Kidney (tissue), 14 donors: Measurements from ENCODE around the gene NNAT. TPM values are rescaled to one million over a fixed set of nuclear protein-coding genes. Genes with fewer than 3 reads are reported as not detected.

Experiments used
- DNase-seq, 5 donors: peaks; one replicate each; pipeline ENCODE4 v3.0.0-alpha.2; 2013 to 2020
- FAIRE-seq: peaks from 2 replicates; lab custom pipeline; 2012; peaks lifted over from hg19 to GRCh38; lab: Jason Lieb, UNC
- H3K27ac ChIP-seq, 2 donors: one replicate each; pipeline ENCODE4 v1.7.0; 2013; ENCODE audit warnings: low read depth in 2 of 2, low read length in 2 of 2, inconsistent platforms in 1 of 2
- H3K27me3 ChIP-seq: one replicate; pipeline ENCODE4 v1.7.1; 2013; ENCODE audit warnings: low read length, inconsistent platforms; ENCODE audit not compliant: control insufficient read depth, insufficient read depth
- H3K36me3 ChIP-seq, 3 donors: one replicate each; pipeline versions ENCODE4 v1.7.0 to v1.7.1; 2013; ENCODE audit warnings: low read length in 3 of 3, control low read depth in 1 of 3, inconsistent platforms in 1 of 3; ENCODE audit not compliant: insufficient read depth in 3 of 3, control insufficient read depth in 2 of 3
- H3K4me1 ChIP-seq, 3 donors: one replicate each; pipeline versions ENCODE4 v1.7.0 to v1.7.1; 2013; ENCODE audit warnings: low read length in 3 of 3, inconsistent platforms in 1 of 3, low read depth in 1 of 3; ENCODE audit not compliant: control insufficient read depth in 2 of 3, insufficient read depth in 2 of 3
- H3K4me3 ChIP-seq, 3 donors: one replicate each; pipeline versions ENCODE4 v1.7.0 to v1.8.1; 2013; ENCODE audit warnings: low read length in 3 of 3, control low read depth in 1 of 3, inconsistent platforms in 1 of 3
- H3K9ac ChIP-seq, 3 donors: one replicate each; pipeline versions ENCODE4 v1.7.0 to v1.7.1; 2013; ENCODE audit warnings: low read length in 3 of 3, control low read depth in 1 of 3, inconsistent platforms in 1 of 3
- H3K9me3 ChIP-seq, 3 donors: one replicate each; pipeline versions ENCODE4 v1.7.0 to v1.7.1; 2013; ENCODE audit warnings: low read length in 3 of 3, control low read depth in 1 of 3, inconsistent platforms in 1 of 3; ENCODE audit not compliant: control insufficient read depth in 2 of 3, insufficient read depth in 1 of 3
- intact Hi-C: fragments of 100-400 bp; cut with DNase I; formaldehyde crosslinking; loops from one replicate; pipeline ENCODE4 v1.11.1; 2022
- polyA plus RNA-seq: library from polyadenylated mRNA; stranded (reverse); fragments of 350-450 nt; fragmentation: Illumina TruSeq; extraction: RNeasy Lipid Tissue Mini Kit (QIAGEN cat#74804); gene quantifications from one replicate; pipeline ENCODE4 v1.2.3, GENCODE V29; 2014; ENCODE audit warnings: low read depth, low replicate concordance; ENCODE audit not compliant: insufficient read depth
- total RNA-seq: library from RNA; stranded (reverse); fragmentation: NEBNext Ultra II Directional; extraction: Animal tissue kit (Norgen Biotek cat#: 25700); gene quantifications from one replicate; pipeline ENCODE4 v1.2.1, GENCODE V29; 2021
- TF ChIP-seq, protein P1 (sequence below): IDR thresholded peaks from 3 replicates; pipeline ENCODE4 v1.5.1; 2012; ENCODE audit warnings: mild to moderate bottlenecking, moderate library complexity, borderline replicate concordance; ENCODE audit not compliant: insufficient read depth; ENCODE audit errors: extremely low read depth
- donor health status: control.
- donor health status: control.
- donor health status: control.
- donor health status: control.
- donor health status: control.
- donor health status: DM: yes; HTN: yes; CAD: no.
- donor health status: Normal renal cell carcinoma (clear cell type).

The NNAT gene
- total and polyA plus RNA-seq, 2 donors from 2014 or later: 0.25 TPM; not detected in 1

DNA sequence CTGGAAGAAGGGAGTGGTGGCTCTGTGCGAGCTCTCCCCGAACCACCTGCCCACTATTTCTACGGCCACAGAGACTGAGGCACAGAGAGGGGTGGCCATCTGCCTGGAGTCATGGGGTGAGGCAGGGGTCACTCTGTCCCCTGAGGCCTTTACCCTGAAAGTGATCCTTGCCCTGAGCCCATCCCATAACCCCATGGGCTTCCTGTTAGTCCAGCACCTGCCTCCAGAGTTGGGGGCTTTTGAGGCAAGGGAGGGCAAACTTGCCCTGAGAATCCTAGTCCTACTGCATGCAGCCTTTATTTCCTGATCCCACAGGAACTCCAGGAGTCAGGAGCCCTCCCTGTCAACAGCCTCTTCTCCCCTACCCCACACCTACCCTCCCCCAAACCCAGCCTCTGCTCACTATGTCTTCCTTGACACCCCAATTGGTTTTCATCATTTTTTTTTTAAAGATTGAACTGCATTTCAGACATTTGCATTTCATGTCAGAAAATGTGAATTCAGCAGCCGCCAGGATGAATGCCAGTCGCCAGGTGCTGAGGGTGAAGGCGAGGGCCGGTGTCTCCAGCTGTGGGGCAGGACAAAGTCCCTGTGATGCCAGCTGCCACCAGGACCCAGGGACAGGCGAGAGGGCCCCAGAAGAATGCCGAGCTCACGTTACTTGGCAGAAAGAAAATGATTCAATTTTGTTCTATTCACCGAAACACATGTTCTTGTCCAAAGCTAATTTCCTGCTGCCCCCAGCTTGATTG is 47.6 kb upstream of the NNAT start:
- no peaks in the 10 kb centered on the region for H3K36me3 ChIP-seq
- H3K9ac ChIP-seq: no peak overlapping the region
- DNase-seq (no peak), FAIRE-seq (no peak)
- H3K4me3 ChIP-seq: no peak overlapping the region
- peaks cover 0 to 2% (median 0%) of the 10 kb centered on the region in 3 donors for H3K4me1 ChIP-seq
- TF ChIP-seq, protein P1, sequence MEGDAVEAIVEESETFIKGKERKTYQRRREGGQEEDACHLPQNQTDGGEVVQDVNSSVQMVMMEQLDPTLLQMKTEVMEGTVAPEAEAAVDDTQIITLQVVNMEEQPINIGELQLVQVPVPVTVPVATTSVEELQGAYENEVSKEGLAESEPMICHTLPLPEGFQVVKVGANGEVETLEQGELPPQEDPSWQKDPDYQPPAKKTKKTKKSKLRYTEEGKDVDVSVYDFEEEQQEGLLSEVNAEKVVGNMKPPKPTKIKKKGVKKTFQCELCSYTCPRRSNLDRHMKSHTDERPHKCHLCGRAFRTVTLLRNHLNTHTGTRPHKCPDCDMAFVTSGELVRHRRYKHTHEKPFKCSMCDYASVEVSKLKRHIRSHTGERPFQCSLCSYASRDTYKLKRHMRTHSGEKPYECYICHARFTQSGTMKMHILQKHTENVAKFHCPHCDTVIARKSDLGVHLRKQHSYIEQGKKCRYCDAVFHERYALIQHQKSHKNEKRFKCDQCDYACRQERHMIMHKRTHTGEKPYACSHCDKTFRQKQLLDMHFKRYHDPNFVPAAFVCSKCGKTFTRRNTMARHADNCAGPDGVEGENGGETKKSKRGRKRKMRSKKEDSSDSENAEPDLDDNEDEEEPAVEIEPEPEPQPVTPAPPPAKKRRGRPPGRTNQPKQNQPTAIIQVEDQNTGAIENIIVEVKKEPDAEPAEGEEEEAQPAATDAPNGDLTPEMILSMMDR: no peak
- no peak overlapping the region for H3K27ac ChIP-seq
- intact Hi-C loops: no loop called here
- H3K9me3 ChIP-seq: no peaks in the 10 kb centered on the region
- no peaks in the 10 kb centered on the region for H3K27me3 ChIP-seq

DNA sequence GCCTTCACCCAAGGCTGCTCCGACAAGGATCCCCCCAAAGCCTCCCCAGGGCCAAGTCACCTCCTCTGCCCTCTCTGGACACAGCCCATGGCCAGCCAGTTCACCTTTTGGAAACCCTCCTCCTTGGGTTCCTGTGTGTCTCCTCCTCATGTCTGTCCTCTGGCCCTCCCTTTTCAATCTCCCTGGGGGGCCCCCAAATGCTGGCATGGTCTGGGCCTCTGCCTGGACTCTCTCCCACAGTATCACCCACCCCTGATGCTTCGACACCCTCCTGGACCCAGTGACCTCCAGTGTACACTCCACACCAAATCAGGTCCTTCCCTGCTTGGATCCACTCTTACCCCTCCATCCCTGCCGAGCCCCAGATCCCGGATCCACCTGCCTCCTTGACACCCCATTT is 46.7 kb upstream of the NNAT start:
- FAIRE-seq: no peak

DNA sequence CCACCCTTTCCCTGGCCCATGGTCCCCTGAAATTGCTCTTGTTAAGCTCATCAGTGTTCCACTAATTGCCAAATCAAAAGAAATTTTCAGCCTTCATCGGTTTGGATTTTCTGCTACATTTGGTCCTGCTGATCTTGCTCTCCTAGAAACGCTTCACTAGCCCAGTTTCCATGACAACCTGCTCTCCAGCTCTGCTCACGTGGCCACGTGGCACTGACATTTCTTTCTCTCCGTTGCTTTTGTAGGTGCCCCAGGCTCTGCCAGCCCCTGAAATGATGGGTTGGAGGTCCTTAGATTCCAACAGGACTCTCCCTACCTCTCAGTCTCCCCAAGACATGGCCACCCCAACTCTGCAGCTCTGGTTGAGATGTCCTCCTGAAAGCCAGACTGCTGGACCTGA is 45.8 kb upstream of the NNAT start:
- Histone ChIP-seq H3K36me3 (no peaks in the 10 kb centered on the region), H3K4me3 (no peak overlapping the region), H3K27me3 (no peaks in the 10 kb centered on the region), H3K9me3 (no peaks in the 10 kb centered on the region), H3K27ac (no peak overlapping the region), H3K4me1 (peaks cover 0 to 2% (median 0%) of the 10 kb centered on the region in 3 donors), H3K9ac (no peak overlapping the region)
- peak in 4 of 5 donors; percentile 46 to 86 (median 72) for DNase-seq
- intact Hi-C loops: no loop called here
- FAIRE-seq: no peak
- TF ChIP-seq, protein P1: no peak

More for the DNA sequence above, 46.7 kb upstream of the NNAT start:
- Histone ChIP-seq H3K4me1 (peaks cover 0 to 2% (median 0%) of the 10 kb centered on the region in 3 donors), H3K4me3 (no peak overlapping the region), H3K36me3 (no peaks in the 10 kb centered on the region), H3K9me3 (no peaks in the 10 kb centered on the region), H3K9ac (no peak overlapping the region), H3K27ac (no peak overlapping the region), H3K27me3 (no peaks in the 10 kb centered on the region)
- intact Hi-C loops: no loop called here
- no peak for DNase-seq
- TF ChIP-seq, protein P1: no peak
